Breast epithelium (tissue), 4 donors: ENCODE data around the gene ASTL. TPM values are rescaled to one million over a fixed set of nuclear protein-coding genes. Genes with fewer than 3 reads are reported as not detected.

Source experiments
- DNase-seq, 2 donors: peaks; one replicate each; pipeline ENCODE4 v3.0.0-alpha.2; 2019; ENCODE audit warnings: low spot score in 2 of 2
- H3K27ac ChIP-seq, 2 donors: fragments of 200-600 bp; sonication (generic) in 1 of 2; one replicate each; pipeline ENCODE4 v1.5.1; 2016 to 2019; ENCODE audit warnings: mild to moderate bottlenecking in 1 of 2
- H3K27me3 ChIP-seq, 2 donors: fragments of 200-600 bp; sonication (generic) in 1 of 2; one replicate each; pipeline versions ENCODE4 v1.5.1 to v1.6.0; 2017 to 2019; ENCODE audit warnings: control low read depth in 1 of 2, mild to moderate bottlenecking in 1 of 2
- H3K36me3 ChIP-seq: fragments of 200-600 bp; one replicate; pipeline ENCODE4 v1.5.1; 2019
- H3K4me1 ChIP-seq, 2 donors: fragments of 200-600 bp; sonication (generic); one replicate each; pipeline ENCODE4 v1.5.1; 2016 to 2019; ENCODE audit warnings: control low read depth in 1 of 2
- H3K4me3 ChIP-seq, 3 donors: fragments of 200-600 bp; sonication (generic); 1 replicate in 2 of 3; 2 replicates in 1 of 3; pipeline ENCODE4 v1.5.1; 2016 to 2019; ENCODE audit warnings: mild to moderate bottlenecking in 3 of 3, moderate library complexity in 2 of 3
- H3K9me3 ChIP-seq, 2 donors: fragments of 200-600 bp; sonication (generic) in 1 of 2; one replicate each; pipeline ENCODE4 v1.5.1; 2016 to 2019; ENCODE audit warnings: control low read depth in 1 of 2
- CTCF ChIP-seq, 3 donors: fragments of 450-650 bp; IDR thresholded peaks; one replicate each; pipeline ENCODE4 v1.5.1; 2016 to 2017; ENCODE audit warnings: antibody characterized with exemption in 3 of 3, mild to moderate bottlenecking in 3 of 3, moderate library complexity in 3 of 3
- POLR2A ChIP-seq: fragments of 450-650 bp; IDR thresholded peaks from one replicate; pipeline ENCODE4 v1.6.1; 2016; ENCODE audit warnings: antibody characterized with exemption, mild to moderate bottlenecking, moderate library complexity
- POLR2AphosphoS5 ChIP-seq, 3 donors: sonication (generic); formaldehyde crosslinking; IDR thresholded peaks; one replicate each; pipeline ENCODE4 v1.6.1; 2017; ENCODE audit warnings: antibody characterized with exemption in 3 of 3
- intact Hi-C: fragments of 100-400 bp; cut with DNase I; formaldehyde crosslinking; loops from one replicate; pipeline ENCODE4 v1.15.1; 2023; ENCODE audit warnings: low total_unique reads
- total RNA-seq, 3 donors: library from RNA; depleted of rRNA; stranded (reverse); fragments of >200 nt; gene quantifications; one replicate each; pipeline ENCODE4 v1.1.0, GENCODE V29; 2016

The ASTL gene
- total RNA-seq, 3 donors from 2014 or later, result 0.32 TPM; not detected in 2

- Histone ChIP-seq H3K4me3 (no peak overlapping the region), H3K9me3 (peaks cover 10 to 14% of the 10 kb centered on the region in 2 donors), H3K36me3 (no peaks in the 10 kb centered on the region), H3K27ac (peak overlapping the region in 1 of 2 donors; percentile 66), H3K27me3 (no peaks in the 10 kb centered on the region), H3K4me1 (no peaks in the 10 kb centered on the region)
- TF ChIP-seq POLR2AphosphoS5 (IDR thresholded peaks at IDR 0.05) (no peak), CTCF (IDR thresholded peaks at IDR 0.05) (no peak), POLR2A (no peak)
- intact Hi-C loops, result no loop called here
- no peak for DNase-seq
These were observed 29.6 kb downstream of the ASTL start for GRCh38 chr2:96108541-96109360.

- no peak for TF ChIP-seq CTCF (IDR thresholded peaks at IDR 0.05)
- TF ChIP-seq POLR2A, result no peak
- no peak for TF ChIP-seq POLR2AphosphoS5 (IDR thresholded peaks at IDR 0.05)
- intact Hi-C loops, result no loop called here
- no peak for DNase-seq
- H3K4me1 ChIP-seq, result no peaks in the 10 kb centered on the region
- no peaks in the 10 kb centered on the region for H3K27me3 ChIP-seq
- H3K4me3 ChIP-seq, result no peak overlapping the region
- H3K9me3 ChIP-seq, result peaks cover 10 to 14% of the 10 kb centered on the region in 2 donors
- no peaks in the 10 kb centered on the region for H3K36me3 ChIP-seq
- H3K27ac ChIP-seq, result peak overlapping the region in 1 of 2 donors; percentile 66
These were observed 30.2 kb downstream of the ASTL start for GRCh38 chr2:96108151-96108540.

- H3K27ac ChIP-seq, result no peak overlapping the region
- H3K27me3 ChIP-seq, result no peaks in the 10 kb centered on the region
These were observed 30.6 kb downstream of the ASTL start for GRCh38 chr2:96107708-96108065.

GRCh38 chr2:96106991-96107707 is 31.2 kb downstream of the ASTL start:
- Histone ChIP-seq H3K9me3 (peaks cover 10 to 14% of the 10 kb centered on the region in 2 donors), H3K27me3 (no peaks in the 10 kb centered on the region), H3K27ac (no peak overlapping the region), H3K36me3 (no peaks in the 10 kb centered on the region), H3K4me3 (no peak overlapping the region), H3K4me1 (no peaks in the 10 kb centered on the region)
- intact Hi-C loops, result no loop called here
- TF ChIP-seq CTCF (IDR thresholded peaks at IDR 0.05) (no peak), POLR2A (no peak), POLR2AphosphoS5 (IDR thresholded peaks at IDR 0.05) (no peak)
- DNase-seq, result no peak

More at GRCh38 chr2:96107708-96108065, 30.6 kb downstream of the ASTL start:
- no peaks in the 10 kb centered on the region for H3K4me1 ChIP-seq
- DNase-seq, result no peak
- no peaks in the 10 kb centered on the region for H3K36me3 ChIP-seq
- H3K4me3 ChIP-seq, result no peak overlapping the region
- intact Hi-C loops, result no loop called here
- peaks cover 10 to 14% of the 10 kb centered on the region in 2 donors for H3K9me3 ChIP-seq
- TF ChIP-seq POLR2A (no peak), POLR2AphosphoS5 (IDR thresholded peaks at IDR 0.05) (no peak), CTCF (IDR thresholded peaks at IDR 0.05) (no peak)
